ENCODE results near the gene SH2D1A.
A peak's percentile ranks its signal among the peaks of the same experiment; 100 is the strongest.

DNA sequence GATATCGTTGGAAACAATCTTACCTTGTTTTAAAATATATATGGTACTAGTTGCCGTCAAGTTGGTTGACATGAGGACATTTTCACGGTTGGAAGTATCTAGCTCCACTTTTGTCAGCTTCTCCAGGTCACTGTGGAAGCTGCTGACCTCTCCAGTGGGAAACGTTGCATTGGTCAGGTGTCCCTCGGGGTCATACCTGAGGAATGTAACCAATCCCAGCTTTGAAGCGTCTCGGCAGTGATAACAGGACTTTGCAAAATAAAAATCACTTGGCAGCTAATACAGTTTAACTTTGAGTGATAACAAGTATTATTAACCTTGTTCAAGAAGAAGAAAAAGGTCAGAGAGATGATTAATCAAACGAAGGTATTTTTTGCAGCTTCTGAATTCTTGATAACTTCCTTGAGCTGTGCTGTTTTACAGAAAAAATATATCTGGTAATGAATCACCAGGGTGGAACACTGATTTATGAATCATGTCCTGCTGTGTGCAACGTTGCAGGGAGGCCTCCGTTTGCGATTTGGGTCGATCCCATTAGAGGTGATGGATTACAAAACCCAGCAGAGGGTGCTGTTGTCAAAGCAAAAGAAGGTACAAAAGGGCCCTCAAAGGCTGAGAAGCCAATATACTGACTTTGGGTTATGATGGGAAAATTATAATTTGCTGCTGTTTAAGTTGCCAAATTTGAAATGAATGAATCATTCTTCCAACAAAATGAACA, 60.1 kb downstream of the SH2D1A start:
- peak; percentile 80 for TF ChIP-seq CTCF (conservative IDR thresholded peaks at IDR 0.05; ENCODE audit: low read length)
- TF ChIP-seq EZH2phosphoT487 (IDR thresholded peaks at IDR 0.05; ENCODE audit: borderline replicate concordance, low read depth, low read length), result no peak

Measured in OCI-LY7 (cell line).